Measurements from ENCODE around the gene C1orf50.

C1orf50 gene

DNA sequence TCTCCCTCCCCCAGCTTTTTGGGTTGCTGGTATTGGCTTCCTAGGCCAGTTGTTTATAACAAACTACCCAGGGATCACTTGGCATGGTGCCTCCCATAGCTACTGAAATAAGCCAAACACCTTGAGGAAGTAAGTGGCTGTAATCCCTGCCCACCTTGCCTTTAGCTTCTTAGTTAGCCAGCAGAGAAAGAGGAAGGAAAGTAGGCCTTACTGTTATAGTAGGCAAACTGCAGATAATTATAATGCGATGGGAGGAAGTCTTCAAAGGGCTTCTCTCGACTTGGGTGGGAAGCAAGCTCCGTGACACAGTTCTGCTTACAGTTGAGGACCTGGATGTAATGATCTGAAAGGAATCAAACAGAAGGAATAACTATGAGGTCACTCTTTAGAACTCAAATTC, 8.4 kb upstream of the C1orf50 start:
- DNase-seq (ENCODE audit: low read depth in 2 of 2) = no peak

DNA sequence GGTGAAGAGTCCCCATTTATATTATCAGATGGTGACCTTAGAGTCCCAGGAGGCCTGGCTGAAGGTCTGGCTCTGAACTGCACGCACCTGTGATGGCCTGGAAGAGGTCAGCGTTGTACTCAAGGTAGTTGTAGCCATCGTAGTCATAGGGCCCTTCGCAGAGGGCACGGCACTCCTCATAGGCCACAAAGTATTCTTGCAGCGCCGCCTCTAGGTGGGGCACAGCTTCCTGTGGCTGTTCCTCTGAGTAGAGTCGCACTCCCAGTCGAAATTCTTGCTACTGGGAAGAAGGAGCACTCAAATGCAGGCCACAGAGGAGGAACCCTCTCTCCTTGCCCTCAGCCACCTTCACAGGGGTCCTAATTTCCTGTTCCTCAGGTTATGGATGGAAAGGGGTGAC, 7.9 kb upstream of the C1orf50 start:
- DNase-seq (ENCODE audit: low read depth in 2 of 2) = no peak

DNA sequence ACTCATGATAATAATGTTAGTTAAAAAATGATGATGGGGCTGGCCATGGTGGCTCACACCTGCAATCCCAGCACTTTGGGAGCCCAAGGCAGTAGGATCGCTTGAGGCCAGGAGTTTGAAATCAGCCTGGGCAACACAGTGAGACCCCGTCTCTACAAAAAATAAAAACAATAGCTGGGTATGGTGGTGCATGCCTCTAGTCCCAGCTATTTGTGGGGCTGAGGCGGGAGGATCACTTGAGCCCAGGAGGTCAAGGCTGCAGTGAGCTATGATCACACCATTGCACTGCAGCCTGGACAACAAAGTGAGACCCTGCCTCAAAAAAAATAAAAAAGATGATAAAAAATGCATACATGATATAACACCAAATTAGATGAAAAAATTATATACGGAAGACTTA, 5.5 kb upstream of the C1orf50 start:
- DNase-seq (ENCODE audit: low read depth in 2 of 2) = no peak

DNA sequence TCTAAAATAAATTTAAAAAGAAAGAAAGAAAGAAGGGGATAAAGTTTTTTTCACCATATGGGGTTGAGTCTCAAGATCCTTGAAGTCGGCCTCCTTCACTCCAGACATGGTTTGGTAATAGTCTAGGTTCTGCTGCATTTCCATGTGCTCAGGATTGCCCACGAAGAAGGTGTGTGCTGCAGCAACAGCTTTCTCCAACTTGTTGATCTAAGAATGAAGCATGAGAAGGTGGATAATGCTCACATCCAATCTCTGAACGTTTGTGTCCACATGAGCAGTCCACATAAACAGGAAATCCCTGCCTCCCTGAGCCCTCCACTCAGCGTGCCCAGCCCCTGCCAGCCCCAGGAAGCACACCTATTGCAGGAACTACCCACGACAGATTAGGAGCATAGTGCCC, 4.8 kb upstream of the C1orf50 start:
- no peak for DNase-seq (ENCODE audit: low read depth in 2 of 2)

DNA sequence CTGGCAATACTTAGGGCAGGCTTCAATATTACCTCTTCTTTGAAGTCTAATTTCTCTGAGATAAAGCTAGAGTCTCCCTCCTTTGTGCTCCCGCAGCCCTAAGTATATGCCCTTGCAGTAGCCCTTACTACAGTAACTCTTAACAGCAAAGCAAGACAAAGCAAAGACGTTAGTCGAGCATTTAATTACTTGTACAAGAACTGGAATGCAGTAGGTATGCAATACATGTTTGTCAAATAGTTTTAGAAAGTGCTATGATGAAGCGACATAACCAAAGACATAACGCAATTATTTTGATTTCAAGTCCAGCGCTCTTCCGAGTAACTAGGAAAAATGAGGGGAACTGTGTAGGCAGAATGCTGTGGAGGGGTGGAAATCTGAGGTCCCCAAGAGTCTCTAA, 1.8 kb upstream of the C1orf50 start:
- no peak for DNase-seq (ENCODE audit: low read depth in 2 of 2)

DNA sequence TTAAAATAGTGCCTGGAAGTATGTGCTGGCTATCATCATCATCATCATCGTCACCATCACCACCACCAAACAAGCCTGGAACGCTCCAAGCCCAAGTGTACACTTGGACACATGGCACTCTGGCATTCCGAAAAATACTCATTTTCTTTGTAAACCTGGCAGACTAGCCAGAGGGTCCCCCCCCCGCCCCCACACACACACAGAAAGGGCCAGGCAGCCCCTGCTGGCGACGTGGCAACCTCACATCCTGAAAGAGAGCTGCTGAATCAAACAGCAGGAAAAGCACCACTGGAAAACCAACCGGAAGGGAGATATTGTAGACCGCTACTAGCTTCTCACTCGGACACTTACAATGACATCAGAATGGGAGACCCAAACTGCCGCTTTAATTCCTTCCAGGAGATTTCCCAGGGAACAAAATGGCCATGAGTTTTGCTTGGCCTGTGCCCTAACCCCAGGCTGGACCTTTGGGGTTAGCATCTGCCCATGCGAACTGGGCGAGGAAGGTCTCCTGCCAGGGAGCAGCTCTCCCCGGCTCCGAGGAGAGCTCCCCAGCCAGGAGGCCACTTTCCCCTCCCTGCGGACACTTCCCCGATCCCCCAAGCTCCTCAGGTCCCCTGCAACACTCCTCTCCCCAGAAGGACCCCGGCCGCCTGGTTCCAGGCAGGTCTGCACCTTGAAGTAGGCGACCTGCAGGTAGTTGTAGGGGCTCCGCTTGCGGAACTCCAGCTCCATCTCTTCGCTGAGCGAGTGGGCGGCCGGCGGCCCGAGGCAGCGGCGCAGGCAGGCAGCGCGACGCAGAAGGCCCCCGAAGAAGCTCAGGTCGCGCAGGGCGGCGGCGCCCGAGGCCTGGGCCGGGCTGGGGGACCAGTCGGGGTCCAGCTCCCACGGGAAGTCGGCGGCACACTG, 963 bp upstream of the C1orf50 start:
- peak; percentile 41 to 47 for DNase-seq (ENCODE audit: low read depth in 2 of 2)

DNA sequence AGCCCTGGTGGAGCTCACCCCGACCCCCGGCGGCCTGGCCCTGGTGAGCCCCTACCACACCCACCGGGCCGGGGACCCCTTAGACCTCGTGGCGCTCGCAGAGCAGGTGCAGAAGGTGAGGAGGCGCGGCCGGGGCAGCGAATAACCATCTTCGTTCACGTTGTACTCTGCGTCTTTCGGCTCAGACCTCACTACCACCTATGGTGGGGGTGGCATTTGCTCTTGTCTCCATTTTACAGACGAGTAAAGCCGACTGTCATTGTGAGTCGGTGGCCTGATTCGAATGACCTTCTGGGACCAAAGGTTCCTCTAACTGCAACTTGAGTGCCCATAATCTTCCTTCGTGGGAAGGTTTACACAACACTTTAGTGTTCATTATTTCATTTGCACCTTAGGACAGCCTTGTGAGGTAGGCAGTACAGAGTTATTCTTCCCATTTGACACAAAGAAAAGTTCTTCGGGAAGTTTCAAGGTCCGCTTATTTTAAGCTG, 506 bp downstream of the C1orf50 start:
- DNase-seq (ENCODE audit: low read depth in 2 of 2) = no peak

DNA sequence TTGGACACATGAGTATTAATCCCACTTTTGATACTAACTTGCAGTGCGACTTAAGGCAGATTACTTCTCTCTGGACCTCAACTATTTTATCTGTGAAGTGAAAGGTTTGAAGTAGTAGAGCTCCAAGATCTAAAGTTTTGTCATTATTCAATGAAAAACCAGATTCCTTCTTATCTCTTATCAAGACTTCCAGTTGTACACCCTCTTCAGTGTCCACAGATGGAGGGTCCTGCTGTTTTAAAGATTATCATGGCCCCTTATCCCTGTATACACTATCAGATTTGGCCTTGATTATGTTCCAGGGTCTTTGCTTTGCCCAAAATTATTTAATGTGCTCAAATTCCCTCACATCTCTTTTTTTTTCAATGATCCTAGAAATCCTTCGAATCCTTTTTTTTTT, 1.1 kb downstream of the C1orf50 start:
- no peak for DNase-seq (ENCODE audit: low read depth in 2 of 2)

DNA sequence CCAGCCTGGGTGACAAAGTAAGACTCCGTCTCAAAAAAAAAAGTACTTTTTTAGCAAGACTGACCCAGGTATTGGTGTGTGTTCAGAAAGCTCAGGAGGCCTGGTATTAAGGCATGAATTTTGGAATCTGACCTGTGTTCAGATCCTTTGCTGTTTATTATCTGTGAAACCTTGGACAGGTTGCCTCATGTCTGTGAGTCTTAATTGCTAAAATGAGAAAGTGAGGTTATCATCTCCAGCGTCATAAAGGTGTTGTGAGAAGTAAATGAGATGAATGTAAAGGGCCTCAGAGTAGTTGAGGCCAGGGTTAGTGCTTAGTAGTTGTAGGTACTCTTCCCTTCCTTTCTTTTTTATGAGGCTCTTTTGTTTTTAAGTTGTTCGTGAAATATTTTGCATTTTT, 2.8 kb downstream of the C1orf50 start:
- DNase-seq (ENCODE audit: low read depth in 2 of 2) = no peak

DNA sequence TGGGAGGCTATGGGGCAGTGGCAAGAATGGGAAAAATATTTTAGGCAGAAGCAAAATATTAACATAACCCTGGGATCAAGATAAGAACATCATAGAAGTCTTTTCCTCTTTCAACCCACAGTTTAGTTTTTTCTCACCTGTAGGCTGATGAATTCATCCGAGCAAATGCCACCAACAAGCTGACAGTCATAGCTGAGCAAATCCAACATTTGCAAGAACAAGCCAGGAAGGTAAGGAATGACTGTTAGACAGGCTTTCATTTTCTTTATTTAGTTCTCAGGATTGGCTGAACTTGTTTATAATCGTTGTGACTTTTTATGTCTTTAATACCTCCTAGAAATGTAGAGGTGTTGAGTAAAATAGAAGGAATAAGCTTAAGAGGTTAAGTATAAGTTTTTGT, 6.4 kb downstream of the C1orf50 start:
- no peak for DNase-seq (ENCODE audit: low read depth in 2 of 2)

DNA sequence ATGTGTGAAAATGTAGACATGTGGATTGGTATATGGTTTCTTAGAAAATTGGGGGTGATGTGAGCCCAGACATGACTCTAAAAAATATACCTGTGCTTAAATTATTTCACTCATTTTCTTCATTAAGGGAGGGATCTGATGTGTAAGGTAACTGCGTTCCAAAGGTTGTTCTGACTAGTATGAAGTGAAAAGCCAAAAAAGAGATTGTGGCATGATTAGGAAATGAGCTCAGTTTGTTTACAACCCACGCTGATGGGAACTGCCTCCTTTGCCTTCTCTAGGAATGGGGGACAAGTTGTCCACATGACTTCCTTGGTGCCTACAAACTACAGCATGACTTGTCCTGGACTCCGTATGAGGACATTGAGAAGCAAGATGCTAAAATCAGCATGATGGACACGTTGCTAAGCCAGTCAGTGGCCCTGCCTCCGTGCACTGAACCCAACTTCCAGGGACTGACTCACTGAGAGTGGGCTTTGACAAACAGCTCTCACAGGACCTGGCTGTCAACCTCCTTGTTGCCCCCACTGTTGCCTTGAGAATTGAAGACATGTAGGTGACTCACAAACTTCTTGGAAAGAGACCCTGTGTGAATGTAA, 8.0 kb downstream of the C1orf50 start:
- DNase-seq (ENCODE audit: low read depth in 2 of 2) = no peak

DNA sequence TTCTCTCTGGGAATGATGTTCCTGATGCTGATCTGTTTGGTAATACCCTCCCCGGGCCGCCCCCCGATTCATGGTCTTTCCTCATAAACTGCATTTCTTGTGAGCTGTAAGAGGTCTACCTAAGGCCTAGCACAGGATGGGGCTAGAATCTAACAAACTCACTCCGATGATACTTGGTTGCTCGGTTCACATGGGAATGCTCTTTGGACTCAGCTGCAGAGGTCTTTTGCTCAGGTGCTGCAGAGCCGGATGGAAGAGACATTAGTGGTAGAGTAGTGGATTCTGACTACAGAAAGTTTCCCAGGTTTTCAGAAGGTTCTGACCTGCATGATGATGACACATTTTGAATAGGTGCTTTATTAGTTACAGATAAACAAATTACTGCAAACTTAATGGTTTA, 9.5 kb downstream of the C1orf50 start:
- no peak for DNase-seq (ENCODE audit: low read depth in 2 of 2)

DNA sequence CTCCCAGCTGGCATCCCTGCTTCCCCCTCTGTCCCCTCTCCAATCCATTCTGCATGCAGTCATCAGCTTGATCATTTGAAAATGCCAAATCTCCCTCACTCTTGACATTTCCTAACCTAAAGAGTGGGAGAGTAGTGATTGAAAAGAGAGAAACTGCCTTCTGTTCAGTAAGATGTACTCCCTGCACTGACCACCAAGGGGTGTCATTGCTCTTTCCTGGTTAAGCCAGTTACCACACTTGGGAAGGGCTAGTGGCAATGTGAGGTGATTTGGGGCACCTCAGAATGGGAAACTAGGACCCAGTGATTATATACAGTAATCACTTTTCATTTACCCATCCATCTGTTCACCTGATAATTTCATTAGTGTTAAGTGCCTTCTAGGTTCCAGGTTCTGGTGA, 10.8 kb downstream of the C1orf50 start:
- no peak for DNase-seq (ENCODE audit: low read depth in 2 of 2)

DNA sequence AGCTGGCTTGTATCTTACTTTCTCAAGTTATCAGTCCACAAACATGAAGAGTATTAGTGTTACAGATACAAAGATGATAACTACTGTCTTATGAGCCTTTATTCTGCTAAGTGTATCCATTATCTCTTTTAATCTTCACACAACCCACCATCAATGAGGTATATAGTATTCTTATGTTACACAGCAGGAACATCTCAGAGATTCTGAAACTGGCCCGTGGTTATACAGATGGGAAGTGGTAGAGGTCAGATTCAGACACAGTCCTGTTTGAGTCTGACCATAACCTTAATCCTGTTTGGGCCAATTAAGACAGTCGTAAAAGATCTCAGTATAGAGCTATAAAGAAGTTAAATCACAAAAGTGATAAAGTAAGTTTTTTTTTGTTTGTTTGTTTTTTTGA, 12.7 kb downstream of the C1orf50 start:
- no peak for DNase-seq (ENCODE audit: low read depth in 2 of 2)

DNA sequence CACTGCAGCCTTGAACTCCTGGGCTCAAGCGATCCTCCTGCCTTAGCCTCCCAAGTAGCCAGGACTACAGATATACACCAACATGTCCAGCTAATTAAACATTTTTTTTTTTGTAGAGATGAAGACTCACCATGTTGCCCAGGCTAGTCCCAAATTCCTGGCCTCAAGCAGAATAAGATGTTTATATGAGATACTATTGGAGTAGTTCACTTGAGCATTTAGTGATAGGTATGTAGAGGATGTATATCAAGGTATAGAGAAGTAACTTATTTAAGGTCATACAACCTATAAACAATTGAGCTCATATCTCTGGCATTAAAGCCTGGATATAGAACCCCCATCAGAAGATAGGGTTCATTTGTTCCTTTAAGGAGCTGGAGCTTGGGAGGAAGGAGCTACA, 13.1 kb downstream of the C1orf50 start:
- no peak for DNase-seq (ENCODE audit: low read depth in 2 of 2)

DNA sequence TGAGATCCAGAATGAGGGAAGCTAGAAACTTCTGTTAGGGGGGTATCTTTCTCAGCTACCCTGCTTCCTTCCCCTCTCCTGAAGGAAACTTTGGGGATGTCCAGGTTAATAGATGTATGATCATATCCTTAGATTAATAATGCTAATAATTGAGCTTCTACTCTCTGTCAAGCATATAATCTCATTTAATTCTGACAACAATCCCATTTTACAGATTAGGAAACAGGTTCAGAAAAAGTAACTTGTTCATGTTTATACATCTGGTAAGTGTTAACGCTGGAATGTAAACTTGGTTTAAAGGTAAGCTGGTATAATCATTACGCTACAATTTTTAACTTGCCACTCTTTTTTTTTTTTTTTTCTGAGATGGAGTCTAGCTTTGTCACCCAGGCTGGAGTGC, 16.0 kb downstream of the C1orf50 start:
- DNase-seq (ENCODE audit: low read depth in 2 of 2) = no peak

DNA sequence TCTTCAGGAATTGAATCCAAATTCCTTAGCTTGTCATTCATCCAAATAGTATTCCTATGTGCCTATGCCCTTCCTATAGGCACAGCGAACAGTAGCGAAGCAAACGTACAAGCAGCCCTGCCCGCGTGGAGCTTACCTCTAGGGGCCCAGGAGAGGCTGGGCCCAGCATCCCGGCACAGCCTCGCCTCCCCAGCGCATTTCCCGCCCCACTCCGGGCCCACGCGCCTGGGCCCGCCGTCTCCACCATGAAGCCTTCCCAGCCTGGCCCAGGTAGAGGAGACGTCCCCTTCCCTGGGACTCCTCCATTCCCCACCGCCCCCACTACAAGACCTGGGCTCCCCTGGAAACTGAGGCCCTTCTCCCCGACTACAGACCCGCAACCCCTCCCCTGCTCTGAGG, 17.5 kb downstream of the C1orf50 start:
- DNase-seq (ENCODE audit: low read depth in 2 of 2) = no peak

DNA sequence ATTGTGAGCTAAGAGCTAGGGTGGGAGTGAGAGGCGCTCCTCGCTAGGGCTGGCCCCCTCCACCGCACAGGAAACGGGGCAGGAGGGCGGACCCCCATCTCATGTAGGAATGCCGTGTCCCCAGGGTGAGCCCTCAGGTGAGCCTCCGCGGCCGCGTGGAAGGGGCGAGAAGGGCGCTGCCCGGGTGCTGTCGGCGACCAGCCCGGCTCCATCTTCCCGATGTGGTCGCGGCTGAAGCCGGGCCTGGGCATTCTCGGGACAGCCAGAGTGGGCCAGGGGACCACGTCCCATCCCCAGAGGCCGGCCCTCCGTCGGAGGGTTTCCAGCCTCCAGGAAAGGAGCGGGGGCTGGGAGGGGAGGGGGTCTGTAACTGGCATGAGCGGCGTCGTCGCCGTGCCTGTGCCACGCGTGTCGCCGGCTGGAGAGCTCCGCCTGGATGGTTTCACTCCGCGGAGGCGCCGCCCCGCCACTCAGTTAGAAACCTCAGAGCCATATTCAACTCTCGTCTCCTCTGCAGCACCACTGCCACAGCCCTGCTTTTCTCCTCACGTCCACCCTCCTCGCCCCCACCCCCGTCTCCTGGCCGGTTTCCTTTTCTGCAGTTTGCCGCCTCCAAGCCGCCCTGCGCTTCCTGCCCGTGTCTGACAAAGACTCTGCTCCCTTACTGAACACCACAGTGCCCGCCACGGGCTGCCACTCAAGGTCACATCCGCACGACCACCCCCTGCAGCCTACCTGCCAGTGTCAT, 18.1 kb downstream of the C1orf50 start, which contains the start of gene TMEM269:
Gene TMEM269, plus strand, starts transcription at position 46 of the 748 bp plus-strand sequence. CDS start 4,903 bp downstream, outside the sequence.
- DNase-seq (ENCODE audit: low read depth in 2 of 2) = peak in 1 of 2 donors; percentile 18

DNA sequence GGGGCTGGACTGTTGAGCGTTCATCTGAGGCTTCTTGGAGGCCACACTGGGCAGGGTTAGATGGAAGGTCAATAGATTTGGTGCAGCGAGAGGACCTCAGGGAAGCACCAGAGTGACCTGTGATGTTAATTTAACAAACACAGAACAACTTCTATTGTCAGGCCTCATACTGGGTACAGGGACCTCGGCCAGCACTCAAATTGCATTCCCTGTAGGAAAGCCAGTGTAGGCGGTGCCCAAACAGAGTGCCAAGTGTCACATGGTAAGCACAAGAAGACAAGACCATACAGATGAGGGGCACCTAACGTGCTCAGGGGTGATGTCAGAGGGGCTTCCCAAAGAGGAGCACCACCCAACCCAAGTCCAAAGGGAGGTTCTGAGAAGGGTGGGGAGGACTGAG, 19.0 kb downstream of the C1orf50 start:
- no peak for DNase-seq (ENCODE audit: low read depth in 2 of 2)

DNA sequence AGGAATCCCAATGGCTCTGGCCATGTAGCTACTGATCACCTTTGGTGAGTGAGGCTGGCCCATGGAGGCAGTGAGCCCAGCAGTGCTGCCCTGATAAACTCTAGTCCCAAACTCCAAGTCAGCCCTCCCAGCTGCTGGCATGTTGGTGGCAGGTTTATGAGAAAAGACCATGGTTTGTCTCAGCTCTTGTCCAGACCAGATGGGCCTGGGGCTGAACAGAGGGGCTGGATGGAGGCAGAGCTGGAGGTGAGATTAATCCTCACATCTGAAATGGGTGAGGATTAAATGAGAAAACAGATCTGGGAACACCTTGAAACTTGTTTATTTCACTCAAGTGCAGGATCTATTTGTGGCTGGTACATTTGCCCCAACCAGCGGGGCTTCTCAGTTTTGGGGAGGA, 21.0 kb downstream of the C1orf50 start:
- DNase-seq (ENCODE audit: low read depth in 2 of 2) = no peak

DNA sequence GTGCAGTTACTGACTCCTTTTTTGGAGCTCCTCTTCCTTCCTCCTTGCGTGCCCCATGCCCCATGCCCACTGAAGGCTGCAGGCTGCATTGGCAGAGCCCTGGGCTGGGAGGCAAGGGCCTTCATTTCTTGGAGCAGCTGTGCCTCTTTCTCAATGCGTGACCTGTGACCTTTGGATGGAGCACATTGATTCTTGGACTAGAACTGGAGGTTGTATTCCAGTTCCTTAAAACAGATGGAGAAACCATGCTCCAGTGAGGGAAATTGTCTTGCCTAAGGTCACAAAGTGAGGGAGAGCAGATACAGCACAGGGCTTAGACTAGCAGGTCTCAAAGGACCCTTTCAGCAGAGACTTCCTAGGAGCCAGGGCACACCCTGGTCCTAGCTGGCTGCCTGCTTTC, 26.8 kb downstream of the C1orf50 start:
- no peak for DNase-seq (ENCODE audit: low read depth in 2 of 2)

DNA sequence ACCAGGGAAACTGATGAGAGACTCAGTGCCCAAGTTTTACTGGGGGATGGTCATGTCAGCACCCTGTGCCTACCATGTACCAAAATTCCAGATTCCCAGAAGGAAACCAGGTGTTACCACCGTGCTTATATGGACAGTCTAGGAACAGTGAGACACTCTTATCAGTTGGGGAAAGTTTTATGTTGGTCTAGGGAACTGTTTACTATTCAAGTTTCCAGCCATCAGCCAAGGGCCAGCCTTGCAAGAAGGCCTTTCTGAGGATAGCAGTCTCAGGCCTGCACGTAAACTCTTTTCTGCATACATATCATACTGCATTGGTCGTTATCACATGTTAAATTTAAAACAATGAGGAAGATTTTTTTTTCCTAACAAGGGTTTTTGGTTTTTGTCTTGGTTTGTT, 30.4 kb downstream of the C1orf50 start:
- DNase-seq (ENCODE audit: low read depth in 2 of 2) = no peak

DNA sequence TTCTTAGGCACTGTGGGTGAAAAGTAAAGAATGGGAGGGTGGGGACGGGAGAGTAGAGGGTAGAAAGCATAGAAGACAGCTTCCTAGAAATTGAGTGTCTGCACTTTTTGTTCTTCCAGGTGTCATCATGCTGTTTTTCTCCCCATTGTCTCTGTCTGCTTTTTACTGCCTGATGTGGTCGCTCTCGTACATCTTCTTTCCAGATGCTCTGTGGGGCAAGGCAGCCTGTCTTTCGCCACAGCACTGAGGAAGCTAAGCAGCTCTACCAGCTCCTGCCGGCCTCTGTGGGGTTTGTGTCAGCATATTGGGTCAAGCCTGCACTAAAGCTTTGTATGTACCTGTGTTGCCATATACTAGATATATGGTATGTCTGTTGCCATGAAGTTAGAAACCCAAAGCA, 30.9 kb downstream of the C1orf50 start:
- DNase-seq (ENCODE audit: low read depth in 2 of 2) = no peak

All from stimulated activated CD8-positive, alpha-beta memory T cell treated with anti-CD3 and anti-CD28 coated beads, Interleukin-2, amount 100 ng/mL, for 48 hours (primary cell).